ENCODE results near the gene HEATR5A.

- TF ChIP-seq, protein P1, sequence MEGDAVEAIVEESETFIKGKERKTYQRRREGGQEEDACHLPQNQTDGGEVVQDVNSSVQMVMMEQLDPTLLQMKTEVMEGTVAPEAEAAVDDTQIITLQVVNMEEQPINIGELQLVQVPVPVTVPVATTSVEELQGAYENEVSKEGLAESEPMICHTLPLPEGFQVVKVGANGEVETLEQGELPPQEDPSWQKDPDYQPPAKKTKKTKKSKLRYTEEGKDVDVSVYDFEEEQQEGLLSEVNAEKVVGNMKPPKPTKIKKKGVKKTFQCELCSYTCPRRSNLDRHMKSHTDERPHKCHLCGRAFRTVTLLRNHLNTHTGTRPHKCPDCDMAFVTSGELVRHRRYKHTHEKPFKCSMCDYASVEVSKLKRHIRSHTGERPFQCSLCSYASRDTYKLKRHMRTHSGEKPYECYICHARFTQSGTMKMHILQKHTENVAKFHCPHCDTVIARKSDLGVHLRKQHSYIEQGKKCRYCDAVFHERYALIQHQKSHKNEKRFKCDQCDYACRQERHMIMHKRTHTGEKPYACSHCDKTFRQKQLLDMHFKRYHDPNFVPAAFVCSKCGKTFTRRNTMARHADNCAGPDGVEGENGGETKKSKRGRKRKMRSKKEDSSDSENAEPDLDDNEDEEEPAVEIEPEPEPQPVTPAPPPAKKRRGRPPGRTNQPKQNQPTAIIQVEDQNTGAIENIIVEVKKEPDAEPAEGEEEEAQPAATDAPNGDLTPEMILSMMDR (IDR thresholded peaks at IDR 0.05; ENCODE audit: low read depth, low read length) = no peak
- no peak for TF ChIP-seq POLR2A (IDR thresholded peaks at IDR 0.05; ENCODE audit: extremely low read depth, insufficient read length)
- no peak for TF ChIP-seq MYC (IDR thresholded peaks at IDR 0.05; ENCODE audit: low read depth, low read length)
These were observed 141.5 kb downstream of the HEATR5A start for GRCh38 chr14:31278883-31279282.

All from NB4 (cell line).